Activated CD4-positive, alpha-beta memory T cell treated with anti-CD3 and anti-CD28 coated beads, Interleukin-2, amount 10 ng/mL, durations not matched to agents 7 days and 5 days (primary cell): Measurements from ENCODE around the gene SEMA3E. TPM values are rescaled to one million over a fixed set of nuclear protein-coding genes. Genes with fewer than 3 reads are reported as not detected.
"Not testable (repeated sequence)": the region's sequence is repeated elsewhere in the genome, so short reads cannot be mapped to it uniquely, and the experiment has no call there.

Experiments used
- CTCF ChIA-PET: fragments of 350-600 bp; sonication (Branson Sonifier 250); formaldehyde crosslinking; loops from one replicate; lab custom pipeline; 2021; ENCODE audit warnings: antibody characterized with exemption, inconsistent platforms; lab: Charles Lee
- POLR2A ChIA-PET: fragments of 350-600 bp; sonication (Branson Sonifier 250); formaldehyde crosslinking; loops from one replicate; lab custom pipeline; 2021; ENCODE audit warnings: antibody characterized with exemption; lab: Charles Lee
- DNase-seq: peaks from one replicate; pipeline ENCODE4 v3.0.0-alpha.2; 2020
- H3K27ac Mint-ChIP-seq: one replicate; pipeline ENCODE4 v1.8.0; 2021; ENCODE audit warnings: mild to moderate bottlenecking, mixed read lengths
- H3K27me3 Mint-ChIP-seq: one replicate; pipeline ENCODE4 v1.8.0; 2021; ENCODE audit warnings: mixed read lengths
- H3K36me3 Mint-ChIP-seq: one replicate; pipeline ENCODE4 v1.8.0; 2021; ENCODE audit warnings: low read depth, mixed read lengths
- H3K4me1 Mint-ChIP-seq: one replicate; pipeline ENCODE4 v1.8.0; 2021; ENCODE audit warnings: mixed read lengths
- H3K4me3 Mint-ChIP-seq: one replicate; pipeline ENCODE4 v1.8.0; 2021; ENCODE audit warnings: mild to moderate bottlenecking, mixed read lengths
- H3K9me3 Mint-ChIP-seq: one replicate; pipeline ENCODE4 v1.8.0; 2021; ENCODE audit warnings: mixed read lengths
- total RNA-seq, 2 experiments: library from RNA; stranded (reverse); gene quantifications; one replicate each; pipeline ENCODE4 v1.2.3, GENCODE V29; 2021

Gene SEMA3E
- not detected for total RNA-seq

DNA sequence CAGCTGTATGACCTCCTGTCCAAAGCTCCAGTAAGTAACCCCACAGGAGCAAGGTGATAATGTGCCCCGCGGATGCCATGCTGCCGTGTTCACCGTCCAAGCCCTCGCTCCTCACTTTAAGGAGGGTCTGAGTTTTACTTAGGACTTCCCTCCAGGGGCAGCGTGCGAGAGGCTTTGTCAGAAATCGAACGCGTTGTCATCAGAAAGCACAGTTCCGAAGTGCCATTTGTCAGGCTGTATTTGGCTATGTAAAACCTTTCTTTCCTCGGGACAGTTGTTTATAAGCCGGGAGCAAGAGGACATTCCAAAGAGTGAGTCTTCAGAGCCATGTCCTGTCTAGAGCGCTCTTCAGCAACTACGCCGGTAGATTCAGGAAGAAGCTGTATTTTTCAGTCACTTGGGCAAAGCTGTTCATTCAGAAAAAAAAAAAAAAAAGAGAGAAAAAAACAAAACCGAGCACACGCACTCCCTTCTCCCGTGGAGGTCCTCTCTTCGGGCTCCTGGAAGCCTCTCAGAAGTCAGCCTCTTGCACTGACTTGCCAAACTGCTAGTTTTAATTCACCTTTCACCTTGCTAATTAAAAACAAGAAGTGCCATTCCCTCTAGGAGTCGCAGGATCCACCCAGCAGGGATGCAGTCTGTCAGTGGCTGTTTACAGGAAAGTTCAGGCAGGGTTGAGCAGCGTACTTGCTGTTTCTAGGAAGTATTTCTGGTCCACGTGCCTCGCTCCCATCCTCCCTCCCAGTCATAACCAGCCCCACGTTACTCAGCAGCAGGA lies at the start of gene SEMA3E:
TSS of gene SEMA3E (minus strand) at position 676 of the 778 bp plus-strand sequence.
- Mint-ChIP-seq H3K36me3 (no peaks in the 10 kb centered on the region), H3K4me3 (no peak within 1 kb of the TSS), H3K27me3 (peaks cover 4% of the 10 kb centered on the region), H3K27ac (no peak within 1 kb of the TSS), H3K4me1 (no peaks in the 10 kb centered on the region), H3K9me3 (no peaks in the 10 kb centered on the region)
- CTCF ChIA-PET, result no interaction called here
- POLR2A ChIA-PET, result no interaction called here
- no peak for DNase-seq

DNA sequence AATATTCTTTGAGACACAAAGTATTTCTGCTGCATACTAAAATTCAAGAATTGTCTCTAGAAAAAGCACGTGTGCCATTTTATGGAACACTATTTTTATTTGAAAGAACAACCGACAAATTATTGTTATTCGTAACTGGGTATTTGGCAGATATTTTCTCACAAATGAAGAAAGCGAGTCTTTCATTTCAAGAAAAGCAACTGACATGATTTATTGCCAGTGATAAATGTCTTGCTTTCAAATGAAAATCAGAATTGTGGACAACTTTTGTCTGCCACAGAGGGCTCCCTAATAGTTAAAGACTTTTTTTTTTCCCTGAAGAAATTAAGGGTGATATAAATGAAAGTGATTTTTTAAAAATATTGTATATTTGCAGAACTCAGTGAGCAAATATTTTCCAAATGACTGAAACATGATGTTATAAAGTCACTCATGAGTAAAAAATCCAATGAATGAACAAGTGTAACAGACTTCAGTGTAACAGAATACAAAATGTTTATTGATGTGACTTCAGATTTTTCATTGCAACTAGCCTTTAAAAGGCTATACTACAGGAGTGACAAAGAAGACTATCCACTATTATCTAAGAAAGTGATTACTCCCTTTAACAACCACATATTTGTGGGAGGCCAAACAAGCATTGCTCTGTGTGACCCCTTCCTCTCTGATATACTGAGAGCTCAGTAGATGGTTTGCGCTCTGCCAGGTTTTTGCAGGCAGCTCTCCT lies 49.0 kb upstream of the SEMA3E start:
- Mint-ChIP-seq H3K27ac (no peak overlapping the region), H3K36me3 (no peaks in the 10 kb centered on the region)

DNA sequence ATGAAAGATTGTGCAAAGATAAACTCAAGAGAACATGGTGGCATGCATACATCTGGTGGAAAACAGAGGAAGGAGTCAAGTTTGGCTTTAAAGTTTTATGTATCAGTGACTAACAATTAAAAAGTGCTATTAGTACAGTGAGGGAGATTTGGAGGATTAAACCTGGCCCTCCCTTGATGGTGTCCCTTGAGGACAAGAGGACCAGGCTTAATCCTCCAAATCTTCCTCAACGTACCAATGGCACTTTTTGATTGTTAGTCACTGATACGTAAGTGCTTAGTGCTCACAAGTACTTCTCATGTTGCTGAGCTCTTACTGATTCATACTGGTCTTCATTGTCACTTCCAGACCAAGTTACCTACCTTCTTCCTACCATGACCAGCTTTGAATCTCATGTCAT lies 47.2 kb upstream of the SEMA3E start:
- Mint-ChIP-seq H3K9me3 (peaks cover 8% of the 10 kb centered on the region), H3K4me1 (no peaks in the 10 kb centered on the region), H3K27me3 (no peaks in the 10 kb centered on the region), H3K4me3 (no peak overlapping the region), H3K36me3 (no peaks in the 10 kb centered on the region), H3K27ac (no peak overlapping the region)
- ChIA-PET CTCF (no interaction called here), POLR2A (no interaction called here)
- no peak for DNase-seq

More for the DNA sequence above, 49.0 kb upstream of the SEMA3E start:
- no peak for DNase-seq
- ChIA-PET POLR2A (no interaction called here), CTCF (no interaction called here)
- Mint-ChIP-seq H3K4me1 (no peaks in the 10 kb centered on the region), H3K9me3 (peaks cover 8% of the 10 kb centered on the region), H3K27me3 (no peaks in the 10 kb centered on the region), H3K4me3 (no peak overlapping the region)

DNA sequence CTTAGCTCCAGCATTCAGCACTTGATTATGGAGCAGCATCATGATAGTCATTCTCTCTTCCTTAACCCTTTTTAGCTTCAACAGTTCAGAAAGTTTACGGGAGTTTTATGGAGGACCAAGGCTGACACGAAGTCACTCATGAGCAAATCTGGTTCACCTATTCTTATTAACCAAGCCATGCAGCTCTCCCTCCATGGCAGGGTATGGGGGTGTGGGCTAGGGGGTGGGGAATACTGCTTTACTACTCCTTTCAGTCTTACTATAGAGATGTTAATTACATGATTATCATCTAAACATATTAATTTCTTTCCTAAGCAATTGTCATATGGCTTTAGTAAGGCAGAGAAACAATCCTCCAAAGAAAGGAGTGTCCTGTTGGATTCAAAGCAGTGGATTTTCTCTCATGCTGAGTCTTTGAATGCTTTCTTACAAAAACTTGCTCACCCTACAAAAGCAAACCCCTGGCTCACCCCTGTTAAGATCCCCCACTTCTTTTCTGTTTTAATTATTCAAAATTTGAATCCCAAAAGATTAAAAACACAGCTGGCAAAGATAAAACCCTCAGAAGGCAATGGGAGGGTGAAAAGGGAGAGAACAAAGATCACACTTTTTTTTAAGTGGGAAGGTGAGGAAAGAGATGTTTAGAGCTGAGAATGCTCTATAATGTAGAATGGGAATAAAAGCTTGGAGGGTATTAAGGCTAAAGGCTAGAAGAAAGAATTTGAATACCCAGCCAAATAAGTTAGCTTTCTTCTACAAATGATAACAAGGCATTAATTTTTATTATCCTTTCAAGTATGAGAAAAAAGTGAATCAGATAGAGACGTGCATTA lies 46.4 kb upstream of the SEMA3E start:
- Mint-ChIP-seq H3K4me3 (no peak overlapping the region), H3K27ac (no peak overlapping the region), H3K27me3 (no peaks in the 10 kb centered on the region), H3K9me3 (peaks cover 8% of the 10 kb centered on the region), H3K36me3 (no peaks in the 10 kb centered on the region), H3K4me1 (no peaks in the 10 kb centered on the region)
- CTCF ChIA-PET, result no interaction called here
- DNase-seq, result no peak
- POLR2A ChIA-PET, result no interaction called here

DNA sequence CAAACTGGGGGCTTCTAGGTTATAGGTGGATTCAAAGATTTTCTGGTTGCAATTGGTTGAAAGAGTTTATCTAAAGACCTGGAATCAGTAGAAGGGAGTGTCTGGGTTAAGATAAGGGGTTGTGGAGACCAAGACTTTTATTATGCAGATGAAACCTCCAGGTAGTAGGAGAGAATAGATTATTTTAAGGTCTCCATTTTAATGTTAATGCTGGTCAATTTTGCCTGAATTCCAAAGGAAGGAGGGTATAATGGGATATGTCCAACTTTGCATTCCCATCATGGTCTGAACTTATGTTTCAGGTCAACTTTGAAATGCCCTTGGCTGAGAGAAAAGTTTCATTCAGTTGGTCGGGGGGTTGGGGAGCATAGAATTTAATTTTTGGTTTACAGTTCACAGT lies 44.3 kb upstream of the SEMA3E start:
- Mint-ChIP-seq H3K36me3 (no peaks in the 10 kb centered on the region), H3K27ac (no peak overlapping the region), H3K27me3 (no peaks in the 10 kb centered on the region), H3K4me3 (no peak overlapping the region), H3K9me3 (peaks cover 4% of the 10 kb centered on the region), H3K4me1 (no peaks in the 10 kb centered on the region)
- POLR2A ChIA-PET, result no interaction called here
- CTCF ChIA-PET, result no interaction called here
- no peak for DNase-seq

DNA sequence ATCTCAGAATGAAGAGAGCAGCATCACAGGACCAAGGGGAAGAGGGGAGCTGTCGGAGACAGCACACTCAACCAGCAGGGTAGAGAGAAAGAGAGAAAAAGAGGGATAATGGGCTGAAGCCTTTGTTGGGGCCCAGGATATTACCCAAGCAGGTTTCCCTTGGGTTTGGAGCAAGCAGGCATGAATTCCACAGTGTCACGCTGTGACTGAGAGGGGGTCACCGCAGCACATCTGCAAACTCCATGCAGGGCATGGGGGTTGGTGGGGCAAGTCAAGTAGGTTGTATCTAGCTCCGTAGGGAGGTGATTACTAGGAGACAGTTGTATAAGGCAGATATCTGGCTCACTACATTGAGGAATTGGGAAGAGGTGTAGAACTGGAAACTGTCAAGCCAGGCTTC lies 42.2 kb upstream of the SEMA3E start:
- Mint-ChIP-seq H3K27ac (no peak overlapping the region), H3K36me3 (no peaks in the 10 kb centered on the region), H3K4me3 (no peak overlapping the region), H3K4me1 (no peaks in the 10 kb centered on the region), H3K9me3 (no peaks in the 10 kb centered on the region), H3K27me3 (no peaks in the 10 kb centered on the region)
- no peak for DNase-seq
- POLR2A ChIA-PET, result no interaction called here
- CTCF ChIA-PET, result no interaction called here

DNA sequence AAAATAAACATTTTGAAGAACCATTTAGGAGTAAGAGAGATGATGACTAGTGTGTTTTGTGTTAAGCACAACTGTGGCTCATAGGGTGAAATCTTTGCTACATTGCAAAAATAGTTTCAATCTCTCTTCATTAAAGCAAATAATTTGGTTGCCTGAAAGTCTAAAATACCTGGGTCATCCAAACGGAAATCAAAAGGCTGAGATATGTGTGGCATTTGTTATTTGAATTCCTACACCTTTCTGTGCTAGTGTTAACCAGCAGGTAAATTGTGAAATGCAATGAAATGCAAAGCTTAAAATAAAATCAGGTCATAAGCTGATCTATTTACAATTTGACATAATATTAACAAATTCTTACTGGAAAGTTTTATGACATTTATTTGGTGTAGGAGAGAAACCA lies 40.9 kb upstream of the SEMA3E start:
- no peak for DNase-seq
- no peak overlapping the region for H3K4me3 Mint-ChIP-seq
- ChIA-PET POLR2A (no interaction called here), CTCF (no interaction called here)
- H3K27me3 Mint-ChIP-seq, result no peaks in the 10 kb centered on the region
- no peaks in the 10 kb centered on the region for H3K9me3 Mint-ChIP-seq
- H3K27ac Mint-ChIP-seq, result no peak overlapping the region
- H3K4me1 Mint-ChIP-seq, result no peaks in the 10 kb centered on the region
- no peaks in the 10 kb centered on the region for H3K36me3 Mint-ChIP-seq

DNA sequence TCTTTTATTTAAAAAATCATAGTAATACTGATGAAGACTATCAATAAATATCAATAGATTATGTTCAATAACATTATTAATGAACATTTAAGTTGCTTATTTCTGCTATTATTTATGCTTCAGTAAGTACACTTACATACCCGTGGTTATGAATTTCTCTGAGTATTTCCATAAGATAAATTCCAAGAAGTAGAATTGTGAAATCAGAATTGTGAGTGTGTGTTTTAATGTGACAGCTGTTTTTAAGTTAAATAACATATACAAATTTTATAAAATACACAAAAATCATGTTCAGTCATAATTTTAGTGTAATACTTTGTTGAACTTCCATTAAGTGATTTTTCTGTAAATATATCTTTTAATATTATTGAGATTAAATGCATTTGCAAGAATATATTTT lies 37.5 kb upstream of the SEMA3E start:
- DNase-seq, result no peak
- CTCF ChIA-PET, result no interaction called here
- Mint-ChIP-seq H3K9me3 (no peaks in the 10 kb centered on the region), H3K27me3 (no peaks in the 10 kb centered on the region), H3K27ac (no peak overlapping the region), H3K36me3 (no peaks in the 10 kb centered on the region), H3K4me1 (no peaks in the 10 kb centered on the region), H3K4me3 (no peak overlapping the region)
- POLR2A ChIA-PET, result no interaction called here

DNA sequence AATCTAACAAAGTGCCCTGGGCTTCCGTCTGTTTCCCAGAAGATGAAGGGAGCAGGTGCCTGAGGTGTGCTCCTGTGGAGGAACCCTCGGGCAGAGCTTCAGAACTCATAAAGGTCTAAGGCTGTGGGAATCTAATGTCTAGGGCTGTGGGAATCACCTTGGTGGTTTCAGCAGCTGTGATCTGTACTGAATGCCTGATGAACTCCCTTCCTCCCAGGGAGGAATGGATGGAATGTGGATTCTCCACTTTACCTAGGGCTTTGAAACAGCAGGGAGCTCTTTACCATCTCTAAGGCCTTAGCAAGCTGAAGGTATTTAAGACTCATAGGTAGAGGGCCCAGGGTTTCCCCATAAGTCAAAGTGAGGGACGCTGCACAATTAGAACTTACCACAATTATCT lies 36.0 kb upstream of the SEMA3E start:
- ChIA-PET CTCF (no interaction called here), POLR2A (no interaction called here)
- Mint-ChIP-seq H3K36me3 (no peaks in the 10 kb centered on the region), H3K4me1 (no peaks in the 10 kb centered on the region), H3K27me3 (no peaks in the 10 kb centered on the region), H3K9me3 (no peaks in the 10 kb centered on the region), H3K27ac (no peak overlapping the region), H3K4me3 (no peak overlapping the region)
- DNase-seq, result no peak

DNA sequence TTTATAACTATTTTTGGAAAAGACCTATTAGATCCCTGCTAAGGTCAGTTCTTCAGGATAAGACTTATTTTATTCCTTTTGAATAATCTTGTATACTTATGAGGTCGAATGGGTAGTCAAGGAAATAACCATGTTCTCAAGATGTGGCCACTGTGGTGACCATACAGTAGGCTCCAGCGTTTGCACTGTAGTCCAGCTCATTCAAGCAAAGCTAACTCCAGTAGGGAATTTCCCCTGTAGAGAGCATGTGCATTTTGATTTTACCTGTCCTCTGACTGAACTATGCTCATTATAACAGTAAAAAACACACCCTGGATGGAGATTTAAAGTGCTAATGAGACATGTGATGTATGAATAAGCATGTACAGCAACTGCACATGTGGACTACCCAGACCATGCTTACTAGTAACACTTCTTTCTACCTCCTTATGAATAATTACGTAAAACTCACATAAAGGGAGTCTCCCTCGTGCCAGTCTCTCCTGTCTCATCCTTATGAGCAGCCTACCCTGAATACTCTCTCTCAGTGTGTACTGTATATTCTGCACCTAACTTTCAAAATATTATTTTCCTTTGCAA lies 32.4 kb upstream of the SEMA3E start:
- H3K9me3 Mint-ChIP-seq, result no peaks in the 10 kb centered on the region
- H3K27me3 Mint-ChIP-seq, result no peaks in the 10 kb centered on the region
- H3K4me1 Mint-ChIP-seq, result no peaks in the 10 kb centered on the region
- no peak overlapping the region for H3K27ac Mint-ChIP-seq
- no peak for DNase-seq
- no peak overlapping the region for H3K4me3 Mint-ChIP-seq
- POLR2A ChIA-PET, result no interaction called here
- CTCF ChIA-PET, result no interaction called here
- H3K36me3 Mint-ChIP-seq, result no peaks in the 10 kb centered on the region

DNA sequence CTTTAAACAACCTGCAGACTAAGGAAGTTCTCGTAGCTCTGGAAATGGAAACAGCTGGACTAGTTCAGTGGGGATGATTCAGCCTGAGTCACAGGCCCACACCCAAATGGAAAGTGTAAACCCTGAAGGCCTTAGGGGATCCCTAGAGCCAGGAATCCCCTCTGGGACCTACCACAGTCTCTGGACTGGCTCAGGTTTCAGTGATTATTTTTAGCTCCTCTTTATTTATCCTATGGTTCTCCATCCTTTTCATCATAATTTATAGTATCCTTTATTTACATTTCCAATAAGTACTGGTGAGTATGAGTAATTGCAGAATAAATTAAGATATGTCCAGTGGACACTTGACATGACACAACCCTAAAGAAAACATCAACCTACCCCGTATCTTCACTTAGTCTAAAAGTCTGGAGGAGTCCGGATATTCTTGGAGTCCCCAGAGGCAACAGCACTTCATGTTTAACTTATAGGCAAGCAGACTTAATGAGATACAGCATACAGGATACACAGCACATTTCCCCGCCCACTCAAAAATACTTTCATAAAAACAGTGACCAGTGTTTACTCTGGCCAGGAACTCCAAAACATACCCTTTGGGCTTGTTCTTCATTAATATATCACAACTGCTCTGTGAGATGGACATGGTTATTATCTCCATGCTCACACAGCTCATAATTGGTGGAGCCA lies 28.4 kb upstream of the SEMA3E start:
- Mint-ChIP-seq H3K4me3 (no peak overlapping the region), H3K27ac (no peak overlapping the region), H3K9me3 (peaks cover 6% of the 10 kb centered on the region), H3K4me1 (no peaks in the 10 kb centered on the region), H3K36me3 (no peaks in the 10 kb centered on the region), H3K27me3 (no peaks in the 10 kb centered on the region)
- POLR2A ChIA-PET, result no interaction called here
- no peak for DNase-seq
- CTCF ChIA-PET, result no interaction called here

DNA sequence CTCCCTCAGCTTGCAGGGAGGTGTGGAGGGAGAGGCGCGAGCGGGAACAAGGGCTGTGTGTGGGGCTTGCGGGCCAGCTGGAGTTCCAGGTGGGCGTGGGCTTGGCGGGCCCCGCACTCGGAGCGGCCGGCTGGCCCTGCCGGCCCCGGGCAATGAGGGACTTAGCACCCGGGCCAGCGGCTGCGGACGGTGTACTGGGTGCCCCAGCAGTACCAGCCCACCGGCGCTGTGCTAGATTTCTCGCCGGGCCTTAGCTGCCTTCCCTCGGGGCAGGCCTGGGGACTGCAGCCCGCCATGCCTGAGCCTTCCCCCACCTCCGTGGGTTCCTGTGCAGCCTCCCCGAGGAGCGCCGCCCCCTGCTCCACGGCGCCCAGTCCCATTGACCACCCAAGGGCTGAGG lies 24.4 kb upstream of the SEMA3E start:
- H3K4me3 Mint-ChIP-seq, CTCF ChIA-PET: not testable (repeated sequence)

DNA sequence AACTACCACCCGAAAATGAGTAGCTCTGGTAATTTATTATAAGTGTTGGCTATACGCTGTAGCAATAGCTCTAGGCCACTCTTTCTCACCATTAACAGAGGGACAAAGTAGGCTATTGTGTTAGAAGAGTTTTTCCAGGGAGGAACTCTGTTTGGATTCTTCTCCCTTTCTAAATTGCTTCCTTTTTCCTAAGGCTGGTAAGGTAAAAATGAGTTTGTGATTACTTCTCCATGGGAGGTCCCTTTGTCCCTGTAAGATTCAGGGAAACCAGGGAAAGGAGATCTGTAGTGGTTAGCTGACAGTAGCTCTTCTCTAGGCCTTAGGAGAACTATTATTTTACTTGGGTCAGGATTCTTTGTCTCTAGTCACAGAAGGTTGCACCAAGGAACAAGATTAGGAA lies 23.2 kb upstream of the SEMA3E start:
- peaks cover 6% of the 10 kb centered on the region for H3K9me3 Mint-ChIP-seq
- H3K27me3 Mint-ChIP-seq, result no peaks in the 10 kb centered on the region
- H3K27ac Mint-ChIP-seq, result no peak overlapping the region
- no peaks in the 10 kb centered on the region for H3K36me3 Mint-ChIP-seq
- no peaks in the 10 kb centered on the region for H3K4me1 Mint-ChIP-seq
- H3K4me3 Mint-ChIP-seq, result no peak overlapping the region
- no peak for DNase-seq
- ChIA-PET POLR2A (no interaction called here), CTCF (no interaction called here)

More for the DNA sequence above, 24.4 kb upstream of the SEMA3E start:
- H3K36me3 Mint-ChIP-seq, H3K27ac Mint-ChIP-seq, H3K4me1 Mint-ChIP-seq, H3K9me3 Mint-ChIP-seq, H3K27me3 Mint-ChIP-seq, POLR2A ChIA-PET, DNase-seq: not testable (repeated sequence)
